Caco-2 (cell line): ENCODE results near the gene SYT1. TPM values are rescaled to one million over a fixed set of nuclear protein-coding genes. Genes with fewer than 3 reads are reported as not detected.

Experiments used
- BruUV-seq: library from RNA; stranded (reverse); fragments of 400-500 nt; replicated peaks from 2 replicates; lab custom pipeline; 2021; lab: Mats Ljungman, UMichigan
- CTCF ChIA-PET: fragments of 300-600 bp; sonication (Branson Sonifier 250); formaldehyde crosslinking; loops from one replicate; lab custom pipeline; 2022; ENCODE audit warnings: antibody characterized with exemption; lab: Charles Lee
- POLR2A ChIA-PET: fragments of 300-600 bp; sonication (Branson Sonifier 250); formaldehyde crosslinking; loops from one replicate; lab custom pipeline; 2022; ENCODE audit warnings: antibody characterized with exemption; lab: Charles Lee
- DNase-seq, 2 experiments: peaks; one replicate each; pipeline versions ENCODE4 v3.0.0 to v3.0.0-alpha.2; 2020 to 2022
- H3K27me3 ChIP-seq: replicated peaks from 2 replicates; pipeline ENCODE4 v1.6.0; 2011; ENCODE audit warnings: low read length; ENCODE audit not compliant: control insufficient read depth, insufficient read depth
- H3K36me3 ChIP-seq: 2 replicates; pipeline ENCODE4 v1.5.1; 2011; ENCODE audit warnings: low read length; ENCODE audit not compliant: control insufficient read depth, insufficient read depth
- H3K4me1 ChIP-seq: fragments of 250-450 bp; sonication (Bioruptor Pico); 2 replicates; pipeline ENCODE4 v1.5.1; 2020; ENCODE audit warnings: mild to moderate bottlenecking
- H3K4me3 ChIP-seq: 2 replicates; pipeline ENCODE4 v1.5.1; 2011; ENCODE audit warnings: low read depth, mild to moderate bottlenecking, control low read depth, low read length
- H3K9me3 ChIP-seq: fragments of 250-450 bp; sonication (Bioruptor Pico); 2 replicates; pipeline ENCODE4 v1.5.1; 2020; ENCODE audit warnings: mild to moderate bottlenecking, moderate library complexity
- H3K27ac Mint-ChIP-seq: one replicate; pipeline ENCODE4 v1.8.0; 2022; ENCODE audit warnings: mixed read lengths; ENCODE audit not compliant: unreplicated experiment
- H3K27me3 Mint-ChIP-seq: one replicate; pipeline ENCODE4 v1.8.0; 2022; ENCODE audit warnings: mixed read lengths; ENCODE audit not compliant: insufficient read depth, unreplicated experiment
- H3K36me3 Mint-ChIP-seq: one replicate; pipeline ENCODE4 v1.8.0; 2022; ENCODE audit warnings: mild to moderate bottlenecking, mixed read lengths; ENCODE audit not compliant: insufficient read depth, unreplicated experiment
- H3K4me1 Mint-ChIP-seq: one replicate; pipeline ENCODE4 v1.8.0; 2022; ENCODE audit warnings: low read depth, mixed read lengths; ENCODE audit not compliant: unreplicated experiment
- H3K4me3 Mint-ChIP-seq: one replicate; pipeline ENCODE4 v1.8.0; 2022; ENCODE audit warnings: mild to moderate bottlenecking, moderate library complexity, mixed read lengths; ENCODE audit not compliant: unreplicated experiment
- H3K9me3 Mint-ChIP-seq: one replicate; pipeline ENCODE4 v1.8.0; 2022; ENCODE audit warnings: mixed read lengths; ENCODE audit not compliant: unreplicated experiment
- CTCF ChIP-seq, 2 experiments: fragments of 200-600 bp in 1 of 2; IDR thresholded peaks; 1 replicate in 1 of 2; 2 replicates in 1 of 2; pipeline versions ENCODE4 v1.5.1 to v1.8.0; 2011 to 2022; ENCODE audit warnings: antibody characterized with exemption in 1 of 2, control low read depth in 1 of 2, inconsistent platforms in 1 of 2, low read depth in 1 of 2, low read length in 1 of 2, mild to moderate bottlenecking in 1 of 2, moderate library complexity in 1 of 2; ENCODE audit not compliant: insufficient read depth in 1 of 2, severe bottlenecking in 1 of 2, unreplicated experiment in 1 of 2
- intact Hi-C: fragments of 100-400 bp; cut with micrococcal nuclease; formaldehyde crosslinking; loops from one replicate; pipeline ENCODE4 v1.10.0; 2022; ENCODE audit not compliant: unreplicated experiment
- total RNA-seq: library from RNA; stranded (reverse); gene quantifications from 2 replicates; pipeline ENCODE4 v1.2.3, GENCODE V29; 2022

SYT1 gene
- total RNA-seq, 1 experiment from 2014 or later, result 0.39 TPM

GRCh38 chr12:78933014-78933413, 68.4 kb downstream of the SYT1 start:
- POLR2A ChIA-PET, result no interaction called here
- H3K27me3 Mint-ChIP-seq, result peaks cover 3% of the 10 kb centered on the region
- TF ChIP-seq CTCF (IDR thresholded peaks at IDR 0.05; ENCODE audit: insufficient read depth in 1 of 2, low read depth in 1 of 2, low read length in 1 of 2, severe bottlenecking in 1 of 2, unreplicated experiment in 1 of 2), result no peak
- no peak overlapping the region for H3K4me3 ChIP-seq
- CTCF ChIA-PET, result no interaction called here
- H3K36me3 ChIP-seq, result no peaks in the 10 kb centered on the region
- intact Hi-C loops, result no loop called here
- DNase-seq, result no peak
- H3K36me3 Mint-ChIP-seq, result no peaks in the 10 kb centered on the region
- no peaks in the 10 kb centered on the region for H3K9me3 ChIP-seq
- H3K4me1 ChIP-seq, result no peaks in the 10 kb centered on the region
- H3K9me3 Mint-ChIP-seq, result no peaks in the 10 kb centered on the region
- no peaks in the 10 kb centered on the region for H3K27me3 ChIP-seq
- no peak overlapping the region for H3K27ac Mint-ChIP-seq
- no peak overlapping the region for H3K4me3 Mint-ChIP-seq
- BruUV-seq, result no TSS peak
- no peaks in the 10 kb centered on the region for H3K4me1 Mint-ChIP-seq

- Mint-ChIP-seq H3K27ac (no peak overlapping the region), H3K4me3 (no peak overlapping the region), H3K36me3 (no peaks in the 10 kb centered on the region), H3K9me3 (no peaks in the 10 kb centered on the region), H3K27me3 (no peaks in the 10 kb centered on the region), H3K4me1 (no peaks in the 10 kb centered on the region)
- BruUV-seq, result no TSS peak
- no peak for DNase-seq
- Histone ChIP-seq H3K9me3 (no peaks in the 10 kb centered on the region), H3K4me1 (no peaks in the 10 kb centered on the region), H3K36me3 (no peaks in the 10 kb centered on the region), H3K4me3 (no peak overlapping the region), H3K27me3 (no peaks in the 10 kb centered on the region)
- ChIA-PET POLR2A (no interaction called here), CTCF (no interaction called here)
- no peak for TF ChIP-seq CTCF (IDR thresholded peaks at IDR 0.05; ENCODE audit: insufficient read depth in 1 of 2, low read depth in 1 of 2, low read length in 1 of 2, severe bottlenecking in 1 of 2, unreplicated experiment in 1 of 2)
- intact Hi-C loops, result no loop called here
Observed at GRCh38 chr12:78938341-78939084, 73.9 kb downstream of the SYT1 start.

- Mint-ChIP-seq H3K27ac (no peak overlapping the region), H3K27me3 (no peaks in the 10 kb centered on the region), H3K4me1 (no peaks in the 10 kb centered on the region), H3K4me3 (no peak overlapping the region), H3K36me3 (no peaks in the 10 kb centered on the region), H3K9me3 (no peaks in the 10 kb centered on the region)
- intact Hi-C loops, result no loop called here
- ChIA-PET POLR2A (no interaction called here), CTCF (no interaction called here)
- no peak for TF ChIP-seq CTCF (IDR thresholded peaks at IDR 0.05; ENCODE audit: insufficient read depth in 1 of 2, low read depth in 1 of 2, low read length in 1 of 2, severe bottlenecking in 1 of 2, unreplicated experiment in 1 of 2)
- Histone ChIP-seq H3K4me3 (no peak overlapping the region), H3K4me1 (no peaks in the 10 kb centered on the region), H3K9me3 (no peaks in the 10 kb centered on the region; the same call in 1 of the 2 replicates), H3K27me3 (no peaks in the 10 kb centered on the region), H3K36me3 (no peaks in the 10 kb centered on the region)
- BruUV-seq, result no TSS peak
- no peak for DNase-seq
Observed at GRCh38 chr12:78949532-78949931, 85.0 kb downstream of the SYT1 start.
